Measurements from ENCODE around the gene HIGD1A. TPM values are rescaled to one million over a fixed set of nuclear protein-coding genes. Genes with fewer than 3 reads are reported as not detected.

Gene HIGD1A
- total and polyA plus RNA-seq, 2 of the 8 experiments (the other 6 are each of a cell fraction or from before 2014, with no cell fraction given), result 67.3 to 95.4 TPM

GRCh38 chr3:42838571-42838970 is 34.3 kb upstream of the HIGD1A start (continued):
- no peak for TF ChIP-seq CHD7 (IDR thresholded peaks at IDR 0.05; ENCODE audit: insufficient replicate concordance, low read length)

Data from H1 (cell line).